Neuronal stem cell (in vitro differentiated cells): ENCODE measurements around the gene HMGCR.

ENCODE experiments used
- DNase-seq: peaks from one replicate; pipeline ENCODE4 v3.0.0-alpha.2; 2013; ENCODE audit warnings: low spot score
- H2AFZ ChIP-seq: one replicate; pipeline ENCODE4 v1.6.1; 2013; ENCODE audit warnings: mild to moderate bottlenecking, low read length, inconsistent platforms
- H2AK5ac ChIP-seq: 2 replicates; pipeline ENCODE4 v1.6.1; 2013; ENCODE audit warnings: low read depth, mild to moderate bottlenecking, inconsistent platforms, low read length, moderate library complexity, mixed read lengths
- H2BK120ac ChIP-seq: 2 replicates; pipeline ENCODE4 v1.6.1; 2013; ENCODE audit warnings: low read depth, mild to moderate bottlenecking, inconsistent platforms, low read length, moderate library complexity, mixed read lengths
- H2BK12ac ChIP-seq: one replicate; pipeline ENCODE4 v1.6.1; 2013; ENCODE audit warnings: low read length, inconsistent platforms
- H2BK15ac ChIP-seq: 2 replicates; pipeline ENCODE4 v1.6.1; 2013; ENCODE audit warnings: mild to moderate bottlenecking, low read length, inconsistent platforms, mixed read lengths
- H2BK5ac ChIP-seq: one replicate; pipeline ENCODE4 v1.6.1; 2013; ENCODE audit warnings: inconsistent platforms, mild to moderate bottlenecking, low read length, moderate library complexity
- H3K14ac ChIP-seq: one replicate; pipeline ENCODE4 v1.6.1; 2013; ENCODE audit warnings: low read length, inconsistent platforms
- H3K18ac ChIP-seq: 2 replicates; pipeline ENCODE4 v1.6.1; 2013; ENCODE audit warnings: low read length, inconsistent platforms
- H3K23ac ChIP-seq: 2 replicates; pipeline ENCODE4 v1.6.1; 2013; ENCODE audit warnings: low read depth, mild to moderate bottlenecking, mixed read lengths, low read length, inconsistent platforms; ENCODE audit not compliant: poor library complexity
- H3K27ac ChIP-seq: replicated peaks from 3 replicates; pipeline ENCODE4 v1.5.1; 2013; ENCODE audit warnings: low read length, inconsistent platforms
- H3K27me3 ChIP-seq, 3 experiments: 2 replicates each; pipeline ENCODE4 v1.6.1; 2013; ENCODE audit warnings: low read length in 3 of 3, mild to moderate bottlenecking in 2 of 3, inconsistent platforms in 1 of 3, low read depth in 1 of 3, mixed read lengths in 1 of 3, moderate library complexity in 1 of 3; ENCODE audit not compliant: control insufficient read depth in 3 of 3, insufficient read depth in 3 of 3
- H3K36me3 ChIP-seq, 2 donors: replicated peaks in 1 of 2; 2 replicates each; pipeline ENCODE4 v1.6.1; 2013; ENCODE audit warnings: low read length in 2 of 2; ENCODE audit not compliant: control insufficient read depth in 2 of 2, insufficient read depth in 2 of 2
- H3K4ac ChIP-seq: 2 replicates; pipeline ENCODE4 v1.6.1; 2013; ENCODE audit warnings: inconsistent platforms, mild to moderate bottlenecking, low read length, moderate library complexity
- H3K4me1 ChIP-seq, 2 donors: 1 replicate in 1 of 2; 2 replicates in 1 of 2; pipeline ENCODE4 v1.6.1; 2013; ENCODE audit warnings: low read length in 2 of 2, low read depth in 1 of 2; ENCODE audit not compliant: control insufficient read depth in 2 of 2, insufficient read depth in 1 of 2
- H3K4me2 ChIP-seq: one replicate; pipeline ENCODE4 v1.6.1; 2013; ENCODE audit warnings: mild to moderate bottlenecking, low read length, inconsistent platforms; ENCODE audit not compliant: insufficient read depth, poor library complexity, severe bottlenecking
- H3K4me3 ChIP-seq, 2 donors: 2 replicates each; pipeline ENCODE4 v1.5.1; 2013; ENCODE audit warnings: low read length in 2 of 2, mild to moderate bottlenecking in 2 of 2, inconsistent platforms in 1 of 2, moderate library complexity in 1 of 2
- H3K79me1 ChIP-seq: one replicate; pipeline ENCODE4 v1.6.1; 2013; ENCODE audit warnings: low read depth, mild to moderate bottlenecking, inconsistent platforms, low read length, moderate library complexity
- H3K9ac ChIP-seq: one replicate; pipeline ENCODE4 v1.6.1; 2013; ENCODE audit warnings: mild to moderate bottlenecking, low read depth, low read length, inconsistent platforms; ENCODE audit not compliant: poor library complexity
- H3K9me3 ChIP-seq, 2 donors: replicated peaks in 1 of 2; 2 replicates each; pipeline versions ENCODE3 to v1.6.1; 2013; ENCODE audit warnings: low read length in 2 of 2, mild to moderate bottlenecking in 2 of 2, inconsistent platforms in 1 of 2, low read depth in 1 of 2, mixed read lengths in 1 of 2, moderate library complexity in 1 of 2; ENCODE audit not compliant: control insufficient read depth in 2 of 2, insufficient read depth in 1 of 2
- H4K8ac ChIP-seq: one replicate; pipeline ENCODE4 v1.6.1; 2013; ENCODE audit warnings: low read depth, mild to moderate bottlenecking, inconsistent platforms, low read length, moderate library complexity
- H4K91ac ChIP-seq: one replicate; pipeline ENCODE4 v1.6.1; 2013; ENCODE audit warnings: low read length, low read depth, mild to moderate bottlenecking, inconsistent platforms; ENCODE audit not compliant: poor library complexity
- WGBS, 2 donors: extraction: QIAGEN DNeasy Blood & Tissue Kit; methylation state at CpG; one replicate each; pipeline ENCODE4 v1.1.7; 2013; ENCODE audit warnings: missing lambda C conversion rate in 2 of 2, mixed read lengths in 1 of 2; ENCODE audit not compliant: insufficient read length in 2 of 2, insufficient replicate concordance in 1 of 2; ENCODE audit errors: extremely low coverage in 2 of 2; 5-methylcytosine and 5-hydroxymethylcytosine counted together

Gene HMGCR

GRCh38 chr5:75338408-75338807 lies 1.4 kb downstream of the HMGCR start:
- Histone ChIP-seq H4K91ac (no peak overlapping the region), H2BK15ac (no peak overlapping the region), H2BK12ac (no peak overlapping the region), H3K4me1 (peaks cover 2 to 17% of the 10 kb centered on the region in 2 donors), H2BK120ac (no peak overlapping the region), H3K18ac (no peak overlapping the region), H3K36me3 (peaks cover 3 to 49% of the 10 kb centered on the region in 2 donors), H3K14ac (no peak overlapping the region), H3K4me3 (peak overlapping the region; percentile 97 to 98), H2AFZ (no peak overlapping the region), H3K79me1 (no peaks in the 10 kb centered on the region), H3K4me2 (peak overlapping the region; percentile 22), H3K27ac (no peak overlapping the region), H3K4ac (no peak overlapping the region), H4K8ac (no peak overlapping the region), H3K27me3 (no peaks in the 10 kb centered on the region), H2AK5ac (no peak overlapping the region), H3K9me3 (no peaks in the 10 kb centered on the region), H3K23ac (no peak overlapping the region), H2BK5ac (no peak overlapping the region), H3K9ac (no peak overlapping the region)
- DNase-seq = no peak
- no CpG with 5 or more reads among the region's 2 CpGs for WGBS, 2 donors

GRCh38 chr5:75340714-75341478 lies 3.9 kb downstream of the HMGCR start:
- H2BK15ac ChIP-seq = no peak overlapping the region
- H3K27me3 ChIP-seq = no peaks in the 10 kb centered on the region
- H3K9ac ChIP-seq = no peak overlapping the region
- H2AFZ ChIP-seq = no peak overlapping the region
- no peak overlapping the region for H3K14ac ChIP-seq
- no peak overlapping the region for H2AK5ac ChIP-seq
- H3K36me3 ChIP-seq = peaks cover 7 to 74% of the 10 kb centered on the region in 2 donors
- H4K8ac ChIP-seq = no peak overlapping the region
- no peak overlapping the region for H2BK120ac ChIP-seq
- H2BK5ac ChIP-seq = no peak overlapping the region
- peaks cover under 1% of the 10 kb centered on the region for H3K79me1 ChIP-seq
- H3K27ac ChIP-seq = no peak overlapping the region
- no peak overlapping the region for H4K91ac ChIP-seq
- WGBS, 2 donors = no CpG with 5 or more reads among the region's 3 CpGs
- H2BK12ac ChIP-seq = no peak overlapping the region
- no peaks in the 10 kb centered on the region for H3K9me3 ChIP-seq
- H3K4me2 ChIP-seq = peak overlapping the region; percentile 21
- peaks cover 2 to 14% of the 10 kb centered on the region in 2 donors for H3K4me1 ChIP-seq
- peak overlapping the region in 1 of 2 donors; percentile 49 for H3K4me3 ChIP-seq
- H3K4ac ChIP-seq = no peak overlapping the region
- no peak overlapping the region for H3K18ac ChIP-seq
- DNase-seq = no peak
- H3K23ac ChIP-seq = no peak overlapping the region

- H3K4me2 ChIP-seq = no peak overlapping the region
- no peak overlapping the region for H2BK5ac ChIP-seq
- H3K9ac ChIP-seq = no peak overlapping the region
- no peak overlapping the region for H3K14ac ChIP-seq
- H2BK15ac ChIP-seq = no peak overlapping the region
- no peak overlapping the region for H2BK120ac ChIP-seq
- H2AK5ac ChIP-seq = no peak overlapping the region
- H3K23ac ChIP-seq = no peak overlapping the region
- no peaks in the 10 kb centered on the region for H3K27me3 ChIP-seq
- no peak overlapping the region for H2BK12ac ChIP-seq
- no peak overlapping the region for H3K4ac ChIP-seq
- H2AFZ ChIP-seq = no peak overlapping the region
- H3K79me1 ChIP-seq = peaks cover 2% of the 10 kb centered on the region
- no peak for DNase-seq
- no peak overlapping the region for H3K27ac ChIP-seq
- no CpG with 5 or more reads among the region's 1 CpG for WGBS, 2 donors
- H3K9me3 ChIP-seq = no peaks in the 10 kb centered on the region
- H3K4me3 ChIP-seq = no peak overlapping the region
- no peak overlapping the region for H4K91ac ChIP-seq
- H4K8ac ChIP-seq = no peak overlapping the region
- no peak overlapping the region for H3K18ac ChIP-seq
- peaks cover 9 to 84% of the 10 kb centered on the region in 2 donors for H3K36me3 ChIP-seq
- H3K4me1 ChIP-seq = peaks cover 2 to 14% of the 10 kb centered on the region in 2 donors
These were observed 4.9 kb downstream of the HMGCR start for GRCh38 chr5:75341934-75342333.

GRCh38 chr5:75342836-75343235 lies 5.8 kb downstream of the HMGCR start:
- Histone ChIP-seq H3K36me3 (peaks cover 14 to 93% of the 10 kb centered on the region in 2 donors), H2AK5ac (no peak overlapping the region), H3K14ac (no peak overlapping the region), H3K4me3 (no peak overlapping the region), H3K27me3 (no peaks in the 10 kb centered on the region), H3K4ac (no peak overlapping the region), H3K9me3 (no peaks in the 10 kb centered on the region), H3K4me1 (peaks cover 2 to 14% of the 10 kb centered on the region in 2 donors), H3K18ac (no peak overlapping the region), H4K8ac (no peak overlapping the region), H3K27ac (no peak overlapping the region), H4K91ac (no peak overlapping the region), H3K79me1 (peaks cover 2% of the 10 kb centered on the region), H3K9ac (no peak overlapping the region), H3K23ac (no peak overlapping the region), H2BK120ac (no peak overlapping the region), H3K4me2 (no peak overlapping the region), H2BK15ac (no peak overlapping the region), H2AFZ (no peak overlapping the region), H2BK12ac (no peak overlapping the region), H2BK5ac (no peak overlapping the region)
- WGBS, 2 donors = no CpG with 5 or more reads among the region's 4 CpGs
- no peak for DNase-seq
